ENCODE results near the gene RRM2.

DNA sequence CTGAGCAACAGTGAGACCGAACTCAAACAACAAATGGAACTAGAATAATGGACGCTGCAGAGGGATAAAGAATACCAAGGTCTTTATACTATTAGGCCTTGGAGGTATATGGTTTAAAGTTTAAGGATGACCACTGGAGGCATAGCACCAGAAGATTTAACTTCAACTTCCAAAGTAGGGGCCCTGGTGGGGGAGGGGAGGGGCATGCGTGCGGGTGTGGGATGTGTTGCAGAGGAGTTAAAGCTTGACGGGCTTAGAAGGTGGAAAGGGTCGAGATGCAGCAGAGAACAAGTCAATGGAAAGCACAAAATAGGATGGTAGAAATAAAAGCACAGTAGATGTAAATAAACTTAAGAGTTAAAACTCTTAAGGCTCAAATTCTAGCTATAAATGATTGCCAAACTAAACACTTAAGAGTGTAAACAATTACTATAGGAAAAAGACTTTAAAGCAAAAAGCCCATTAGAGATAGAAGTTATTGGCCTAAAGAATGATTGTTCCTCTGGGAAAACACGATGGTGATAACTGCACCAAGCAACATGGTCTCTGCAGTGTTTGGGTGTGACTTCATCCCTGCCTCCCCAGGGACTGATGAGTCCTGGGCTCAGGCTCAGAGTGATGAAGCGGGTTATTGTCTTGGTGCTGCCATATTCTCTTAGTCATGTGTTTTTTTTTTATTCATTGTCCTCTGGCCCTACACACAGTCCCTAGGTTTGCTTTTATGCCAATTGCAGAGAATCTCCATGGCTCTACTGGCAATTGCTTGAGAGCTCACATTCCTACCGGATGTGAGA, 13.0 kb downstream of the RRM2 start:
- TF ChIP-seq, protein P1, sequence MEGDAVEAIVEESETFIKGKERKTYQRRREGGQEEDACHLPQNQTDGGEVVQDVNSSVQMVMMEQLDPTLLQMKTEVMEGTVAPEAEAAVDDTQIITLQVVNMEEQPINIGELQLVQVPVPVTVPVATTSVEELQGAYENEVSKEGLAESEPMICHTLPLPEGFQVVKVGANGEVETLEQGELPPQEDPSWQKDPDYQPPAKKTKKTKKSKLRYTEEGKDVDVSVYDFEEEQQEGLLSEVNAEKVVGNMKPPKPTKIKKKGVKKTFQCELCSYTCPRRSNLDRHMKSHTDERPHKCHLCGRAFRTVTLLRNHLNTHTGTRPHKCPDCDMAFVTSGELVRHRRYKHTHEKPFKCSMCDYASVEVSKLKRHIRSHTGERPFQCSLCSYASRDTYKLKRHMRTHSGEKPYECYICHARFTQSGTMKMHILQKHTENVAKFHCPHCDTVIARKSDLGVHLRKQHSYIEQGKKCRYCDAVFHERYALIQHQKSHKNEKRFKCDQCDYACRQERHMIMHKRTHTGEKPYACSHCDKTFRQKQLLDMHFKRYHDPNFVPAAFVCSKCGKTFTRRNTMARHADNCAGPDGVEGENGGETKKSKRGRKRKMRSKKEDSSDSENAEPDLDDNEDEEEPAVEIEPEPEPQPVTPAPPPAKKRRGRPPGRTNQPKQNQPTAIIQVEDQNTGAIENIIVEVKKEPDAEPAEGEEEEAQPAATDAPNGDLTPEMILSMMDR (IDR thresholded peaks at IDR 0.05), result no peak
- TF ChIP-seq GRHL2 (CRISPR knock-in tag; IDR thresholded peaks at IDR 0.05; ENCODE audit: insufficient replicate concordance, severe bottlenecking) (no peak), ELF4 (CRISPR knock-in tag; IDR thresholded peaks at IDR 0.05; ENCODE audit: low read depth) (no peak), SMAD3 (CRISPR knock-in tag; IDR thresholded peaks at IDR 0.05; ENCODE audit: borderline replicate concordance) (no peak), HMGA2 (CRISPR knock-in tag; IDR thresholded peaks at IDR 0.05) (no peak), JUN (CRISPR knock-in tag; IDR thresholded peaks at IDR 0.05) (no peak), ZNF232 (CRISPR knock-in tag; IDR thresholded peaks at IDR 0.05) (no peak), SP1 (CRISPR knock-in tag; conservative IDR thresholded peaks at IDR 0.05) (no peak)
- TF ChIP-seq, protein P2, sequence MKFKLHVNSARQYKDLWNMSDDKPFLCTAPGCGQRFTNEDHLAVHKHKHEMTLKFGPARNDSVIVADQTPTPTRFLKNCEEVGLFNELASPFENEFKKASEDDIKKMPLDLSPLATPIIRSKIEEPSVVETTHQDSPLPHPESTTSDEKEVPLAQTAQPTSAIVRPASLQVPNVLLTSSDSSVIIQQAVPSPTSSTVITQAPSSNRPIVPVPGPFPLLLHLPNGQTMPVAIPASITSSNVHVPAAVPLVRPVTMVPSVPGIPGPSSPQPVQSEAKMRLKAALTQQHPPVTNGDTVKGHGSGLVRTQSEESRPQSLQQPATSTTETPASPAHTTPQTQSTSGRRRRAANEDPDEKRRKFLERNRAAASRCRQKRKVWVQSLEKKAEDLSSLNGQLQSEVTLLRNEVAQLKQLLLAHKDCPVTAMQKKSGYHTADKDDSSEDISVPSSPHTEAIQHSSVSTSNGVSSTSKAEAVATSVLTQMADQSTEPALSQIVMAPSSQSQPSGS (CRISPR knock-in tag; IDR thresholded peaks at IDR 0.05; ENCODE audit: borderline replicate concordance, low read depth), result no peak
- TF ChIP-seq, protein P3, sequence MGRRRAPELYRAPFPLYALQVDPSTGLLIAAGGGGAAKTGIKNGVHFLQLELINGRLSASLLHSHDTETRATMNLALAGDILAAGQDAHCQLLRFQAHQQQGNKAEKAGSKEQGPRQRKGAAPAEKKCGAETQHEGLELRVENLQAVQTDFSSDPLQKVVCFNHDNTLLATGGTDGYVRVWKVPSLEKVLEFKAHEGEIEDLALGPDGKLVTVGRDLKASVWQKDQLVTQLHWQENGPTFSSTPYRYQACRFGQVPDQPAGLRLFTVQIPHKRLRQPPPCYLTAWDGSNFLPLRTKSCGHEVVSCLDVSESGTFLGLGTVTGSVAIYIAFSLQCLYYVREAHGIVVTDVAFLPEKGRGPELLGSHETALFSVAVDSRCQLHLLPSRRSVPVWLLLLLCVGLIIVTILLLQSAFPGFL (CRISPR knock-in tag; IDR thresholded peaks at IDR 0.05; ENCODE audit: borderline replicate concordance), result no peak
- TF ChIP-seq, protein P4, sequence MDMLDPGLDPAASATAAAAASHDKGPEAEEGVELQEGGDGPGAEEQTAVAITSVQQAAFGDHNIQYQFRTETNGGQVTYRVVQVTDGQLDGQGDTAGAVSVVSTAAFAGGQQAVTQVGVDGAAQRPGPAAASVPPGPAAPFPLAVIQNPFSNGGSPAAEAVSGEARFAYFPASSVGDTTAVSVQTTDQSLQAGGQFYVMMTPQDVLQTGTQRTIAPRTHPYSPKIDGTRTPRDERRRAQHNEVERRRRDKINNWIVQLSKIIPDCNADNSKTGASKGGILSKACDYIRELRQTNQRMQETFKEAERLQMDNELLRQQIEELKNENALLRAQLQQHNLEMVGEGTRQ (CRISPR knock-in tag; IDR thresholded peaks at IDR 0.05), result no peak
- TF ChIP-seq, protein P5, sequence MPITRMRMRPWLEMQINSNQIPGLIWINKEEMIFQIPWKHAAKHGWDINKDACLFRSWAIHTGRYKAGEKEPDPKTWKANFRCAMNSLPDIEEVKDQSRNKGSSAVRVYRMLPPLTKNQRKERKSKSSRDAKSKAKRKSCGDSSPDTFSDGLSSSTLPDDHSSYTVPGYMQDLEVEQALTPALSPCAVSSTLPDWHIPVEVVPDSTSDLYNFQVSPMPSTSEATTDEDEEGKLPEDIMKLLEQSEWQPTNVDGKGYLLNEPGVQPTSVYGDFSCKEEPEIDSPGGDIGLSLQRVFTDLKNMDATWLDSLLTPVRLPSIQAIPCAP (CRISPR knock-in tag; IDR thresholded peaks at IDR 0.05), result no peak
- TF ChIP-seq, protein P6, sequence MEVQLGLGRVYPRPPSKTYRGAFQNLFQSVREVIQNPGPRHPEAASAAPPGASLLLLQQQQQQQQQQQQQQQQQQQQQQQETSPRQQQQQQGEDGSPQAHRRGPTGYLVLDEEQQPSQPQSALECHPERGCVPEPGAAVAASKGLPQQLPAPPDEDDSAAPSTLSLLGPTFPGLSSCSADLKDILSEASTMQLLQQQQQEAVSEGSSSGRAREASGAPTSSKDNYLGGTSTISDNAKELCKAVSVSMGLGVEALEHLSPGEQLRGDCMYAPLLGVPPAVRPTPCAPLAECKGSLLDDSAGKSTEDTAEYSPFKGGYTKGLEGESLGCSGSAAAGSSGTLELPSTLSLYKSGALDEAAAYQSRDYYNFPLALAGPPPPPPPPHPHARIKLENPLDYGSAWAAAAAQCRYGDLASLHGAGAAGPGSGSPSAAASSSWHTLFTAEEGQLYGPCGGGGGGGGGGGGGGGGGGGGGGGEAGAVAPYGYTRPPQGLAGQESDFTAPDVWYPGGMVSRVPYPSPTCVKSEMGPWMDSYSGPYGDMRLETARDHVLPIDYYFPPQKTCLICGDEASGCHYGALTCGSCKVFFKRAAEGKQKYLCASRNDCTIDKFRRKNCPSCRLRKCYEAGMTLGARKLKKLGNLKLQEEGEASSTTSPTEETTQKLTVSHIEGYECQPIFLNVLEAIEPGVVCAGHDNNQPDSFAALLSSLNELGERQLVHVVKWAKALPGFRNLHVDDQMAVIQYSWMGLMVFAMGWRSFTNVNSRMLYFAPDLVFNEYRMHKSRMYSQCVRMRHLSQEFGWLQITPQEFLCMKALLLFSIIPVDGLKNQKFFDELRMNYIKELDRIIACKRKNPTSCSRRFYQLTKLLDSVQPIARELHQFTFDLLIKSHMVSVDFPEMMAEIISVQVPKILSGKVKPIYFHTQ (CRISPR knock-in tag; IDR thresholded peaks at IDR 0.05), result no peak; the same call in 1 of the 2 replicates

Data from WTC11 (cell line).